ENCODE results near the gene GTF2A2. TPM values are rescaled to one million over a fixed set of nuclear protein-coding genes. Genes with fewer than 3 reads are reported as not detected.

The GTF2A2 gene
- total and polyA plus RNA-seq, 10 of the 15 experiments (the other 5 are each of a cell fraction or from before 2014, with no cell fraction given): 89.2 to 565 (median 137) TPM

GRCh38 chr15:59654046-59654445 is 3.3 kb downstream of the GTF2A2 start:
- H3K79me2 ChIP-seq (ENCODE audit: control insufficient read depth, insufficient read depth, low read length): peaks cover 42% of the 10 kb centered on the region
- no peak for FAIRE-seq
- BruUV-seq (replicated peaks): no TSS peak

GRCh38 chr15:59649603-59650002 is 7.7 kb downstream of the GTF2A2 start:
- TF ChIP-seq NR2C1 (IDR thresholded peaks at IDR 0.05) (no peak), MXI1 (IDR thresholded peaks at IDR 0.05; ENCODE audit: low read depth, low read length) (no peak), ZNF622 (IDR thresholded peaks at IDR 0.05) (no peak), ZNF274 (IDR thresholded peaks at IDR 0.05; ENCODE audit: insufficient read depth, insufficient read length) (no peak), TBL1XR1 (IDR thresholded peaks at IDR 0.05; ENCODE audit: low read depth, low read length) (no peak)
- DNase-seq (ENCODE audit: low read depth, low spot score) (no peak), FAIRE-seq (no peak), ATAC-seq (no peak)
- H3K9me3 ChIP-seq (replicated peaks; ENCODE audit: control insufficient read depth, insufficient read depth, low read length): no peaks in the 10 kb centered on the region; the same call in 1 of the 3 replicates
- no peak overlapping the region for H3K27ac ChIP-seq (ENCODE audit: control insufficient read depth, insufficient read depth)
- in situ Hi-C loops (cut with MboI): no loop called here
- no peaks in the 10 kb centered on the region for H3K4me1 ChIP-seq (ENCODE audit: control insufficient read depth, insufficient read depth, low read length)
- BruUV-seq (replicated peaks): no TSS peak
- ChIA-PET RAD21 (ENCODE audit: unreplicated experiment) (no interaction called here), POLR2A (interaction anchor here (0.5 kb wide), 1 partner anchor 1149 kb away, joined by 3 read pairs; no protein-coding TSS in a partner anchor), SMC1A (ENCODE audit: uncharacterized antibody, unreplicated experiment) (no interaction called here), CTCF (interaction anchor here (0.6 kb wide), 1 partner anchor 117 kb away, joined by 3 read pairs; no protein-coding TSS in a partner anchor)
- H3K9ac ChIP-seq (ENCODE audit: control insufficient read depth, insufficient read depth, low read length): no peak overlapping the region
- H3K4me3 ChIP-seq: no peak overlapping the region
- no peak overlapping the region for H2AFZ ChIP-seq (ENCODE audit: control insufficient read depth, low read depth, low read length)
- H3K27me3 ChIP-seq (replicated peaks in 1 of 2; ENCODE audit: control insufficient read depth in 2 of 2, insufficient read depth in 2 of 2, low read length in 1 of 2): no peaks in the 10 kb centered on the region
- peaks cover 13% of the 10 kb centered on the region for H3K79me2 ChIP-seq (ENCODE audit: control insufficient read depth, insufficient read depth, low read length)
- H3K36me3 ChIP-seq (ENCODE audit: control insufficient read depth in 2 of 2, insufficient read depth in 2 of 2, low read length in 1 of 2): peaks cover 1 to 34% of the 10 kb centered on the region in 2 experiments
- intact Hi-C loops (cut with micrococcal nuclease; ENCODE audit: unreplicated experiment): no loop called here
- H4K20me1 ChIP-seq (ENCODE audit: control insufficient read depth, insufficient read depth): no peaks in the 10 kb centered on the region
- no peak overlapping the region for H3K4me2 ChIP-seq (ENCODE audit: control insufficient read depth, insufficient read depth)

More at GRCh38 chr15:59654046-59654445, 3.3 kb downstream of the GTF2A2 start:
- H3K27me3 ChIP-seq (replicated peaks in 1 of 2; ENCODE audit: control insufficient read depth in 2 of 2, insufficient read depth in 2 of 2, low read length in 1 of 2): no peaks in the 10 kb centered on the region
- no peaks in the 10 kb centered on the region for H4K20me1 ChIP-seq (ENCODE audit: control insufficient read depth, insufficient read depth)
- ChIA-PET SMC1A (ENCODE audit: uncharacterized antibody, unreplicated experiment) (interaction anchor here (1.3 to 1.8 kb wide), 2 partner anchors 9 to 125 kb away, joined by 3 to 6 read pairs; no protein-coding TSS in a partner anchor), RAD21 (ENCODE audit: unreplicated experiment) (interaction anchor here (1.5 kb wide), 1 partner anchor 121 kb away, joined by 4 read pairs; no protein-coding TSS in a partner anchor), CTCF (interaction anchor here (0.8 to 3.3 kb wide), 8 partner anchors 10 to 672 kb away, joined by 3 to 20 read pairs (median 4); no protein-coding TSS in a partner anchor), POLR2A (no interaction called here)
- no peak overlapping the region for H2AFZ ChIP-seq (ENCODE audit: control insufficient read depth, low read depth, low read length)
- H3K9me3 ChIP-seq (replicated peaks; ENCODE audit: control insufficient read depth, insufficient read depth, low read length): no peaks in the 10 kb centered on the region; the same call in 1 of the 3 replicates
- peak overlapping the region; percentile 38; the same call in 1 of the 2 replicates for H3K4me2 ChIP-seq (ENCODE audit: control insufficient read depth, insufficient read depth)
- no peak overlapping the region for H3K27ac ChIP-seq (ENCODE audit: control insufficient read depth, insufficient read depth)
- no peak overlapping the region for H3K9ac ChIP-seq (ENCODE audit: control insufficient read depth, insufficient read depth, low read length)
- intact Hi-C loops (cut with micrococcal nuclease; ENCODE audit: unreplicated experiment) (no loop called here), in situ Hi-C loops (cut with MboI) (no loop called here)
- 0 out of 2 replicates have a peak, but pooled peaks cover 4% of the 10 kb centered on the region for H3K4me1 ChIP-seq (ENCODE audit: control insufficient read depth, insufficient read depth, low read length)
- DNase-seq (ENCODE audit: low read depth, low spot score) (no peak), ATAC-seq (no peak)
- H3K4me3 ChIP-seq: no peak overlapping the region
- 89% methylated on average over 1 of the region's 1 CpG for WGBS (ENCODE audit: insufficient coverage, insufficient replicate concordance, low lambda C conversion rate, missing lambda C conversion rate)
- TF ChIP-seq ZBED1 (IDR thresholded peaks at IDR 0.05; ENCODE audit: borderline replicate concordance) (no peak), BRCA1 (IDR thresholded peaks at IDR 0.05; ENCODE audit: low read depth, low read length) (no peak), HCFC1 (IDR thresholded peaks at IDR 0.05; ENCODE audit: low read length) (no peak), MXI1 (IDR thresholded peaks at IDR 0.05; ENCODE audit: low read depth, low read length) (no peak), ZSCAN29 (IDR thresholded peaks at IDR 0.05) (no peak), GATAD2B (conservative IDR thresholded peaks at IDR 0.05; ENCODE audit: low read depth) (no peak), EED (IDR thresholded peaks at IDR 0.05; ENCODE audit: low read depth) (no peak), RELA (IDR thresholded peaks at IDR 0.05; ENCODE audit: borderline replicate concordance, partially characterized antibody) (no peak), CHD2 (IDR thresholded peaks at IDR 0.05; ENCODE audit: borderline replicate concordance, low read depth, low read length) (no peak)
- H3K36me3 ChIP-seq (ENCODE audit: control insufficient read depth in 2 of 2, insufficient read depth in 2 of 2, low read length in 1 of 2): peaks cover 0 to 15% of the 10 kb centered on the region in 2 experiments; a peak in 2 of 4 replicates
